Activated CD8-positive, alpha-beta memory T cell treated with anti-CD3 and anti-CD28 coated beads, Interleukin-2, amount 10 ng/mL, durations not matched to agents 7 days and 5 days (primary cell): ENCODE data around the gene MRPL58. TPM values are rescaled to one million over a fixed set of nuclear protein-coding genes. Genes with fewer than 3 reads are reported as not detected.
"Not testable (repeated sequence)": the region's sequence is repeated elsewhere in the genome, so short reads cannot be mapped to it uniquely, and the experiment has no call there.

Experiments used
- ATAC-seq: fragments of 150-1000 bp; cut with Tn5 transposase; one replicate; pipeline ENCODE4 v1.10.0; 2021; ENCODE audit warnings: moderate library complexity
- CTCF ChIA-PET: fragments of 350-600 bp; sonication (Branson Sonifier 250); formaldehyde crosslinking; loops from one replicate; lab custom pipeline; 2021; ENCODE audit warnings: antibody characterized with exemption; lab: Charles Lee
- DNase-seq: peaks from one replicate; pipeline ENCODE4 v3.0.0-alpha.2; 2020
- H3K27ac Mint-ChIP-seq: one replicate; pipeline ENCODE4 v1.8.0; 2021; ENCODE audit warnings: mild to moderate bottlenecking, mixed read lengths
- H3K27me3 Mint-ChIP-seq: one replicate; pipeline ENCODE4 v1.8.0; 2021; ENCODE audit warnings: mixed read lengths
- H3K36me3 Mint-ChIP-seq: one replicate; pipeline ENCODE4 v1.8.0; 2021; ENCODE audit warnings: mild to moderate bottlenecking, mixed read lengths
- H3K4me1 Mint-ChIP-seq: one replicate; pipeline ENCODE4 v1.8.0; 2021; ENCODE audit warnings: mixed read lengths
- H3K4me3 Mint-ChIP-seq: one replicate; pipeline ENCODE4 v1.8.0; 2021; ENCODE audit warnings: mild to moderate bottlenecking, moderate library complexity, mixed read lengths
- H3K9me3 Mint-ChIP-seq: one replicate; pipeline ENCODE4 v1.8.0; 2022; ENCODE audit warnings: low read depth, mixed read lengths
- total RNA-seq, 2 experiments: library from RNA; stranded (reverse); gene quantifications; one replicate each; pipeline ENCODE4 v1.2.3, GENCODE V29; 2021

Gene MRPL58
- total RNA-seq, 2 experiments from 2014 or later = 45.9 to 53.1 TPM

DNA sequence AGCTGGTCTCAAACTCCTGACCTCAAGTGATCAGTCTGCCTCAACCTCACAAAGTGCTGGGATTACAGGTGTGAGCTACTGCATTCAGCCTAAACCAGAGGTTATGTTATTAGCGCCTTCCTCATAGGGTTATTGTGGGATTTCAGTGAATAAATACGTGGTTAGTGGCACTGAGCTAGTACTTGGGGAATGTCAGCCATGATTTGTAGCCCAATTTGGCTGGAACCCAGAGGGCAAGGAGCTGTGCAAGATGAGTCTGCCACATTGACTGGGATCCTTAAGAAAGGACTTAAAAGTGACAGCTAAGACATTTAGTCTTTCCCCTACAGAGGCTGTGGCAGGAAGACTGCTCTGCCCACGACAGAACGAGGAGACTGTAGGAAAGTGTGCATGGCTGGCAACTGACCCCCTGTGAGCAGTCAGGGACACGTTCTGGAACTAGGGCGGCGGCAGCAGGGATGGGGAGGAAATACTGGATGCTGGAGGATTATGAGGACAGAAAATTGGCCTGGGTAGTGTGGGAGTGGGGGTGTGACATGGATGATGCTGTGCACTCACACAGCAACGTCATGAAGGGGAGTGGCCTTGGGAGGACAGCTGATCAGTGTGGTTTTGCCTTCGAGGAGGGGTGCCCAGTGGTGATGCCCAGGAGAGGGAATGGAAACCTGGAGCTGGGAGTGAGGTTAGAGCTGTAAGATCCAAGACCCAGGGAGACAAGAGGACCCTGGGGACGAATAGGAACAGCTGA lies 19.7 kb downstream of the MRPL58 start:
- ATAC-seq (peak; percentile 20), DNase-seq (peak; percentile 74)
- Mint-ChIP-seq H3K4me3 (peak overlapping the region; percentile 91), H3K27ac (no peak overlapping the region), H3K36me3 (no peaks in the 10 kb centered on the region), H3K4me1 (peaks cover 41% of the 10 kb centered on the region), H3K9me3 (peaks cover 4% of the 10 kb centered on the region), H3K27me3 (peaks cover 3% of the 10 kb centered on the region)
- CTCF ChIA-PET = interaction anchor here (0.6 to 1.9 kb wide), 13 partner anchors 9 to 218 kb away, joined by 3 to 16 read pairs (median 5); partner anchors contain the start of genes MRPL58 and NT5C

- Mint-ChIP-seq H3K4me1 (peaks cover 44% of the 10 kb centered on the region), H3K27ac (no peak overlapping the region), H3K27me3 (no peaks in the 10 kb centered on the region), H3K4me3 (peak overlapping the region; percentile 91), H3K36me3 (no peaks in the 10 kb centered on the region), H3K9me3 (peaks cover 4% of the 10 kb centered on the region)
- no peak for ATAC-seq
- CTCF ChIA-PET = interaction anchor here (0.8 to 1.9 kb wide), 10 partner anchors 10 to 139 kb away, joined by 3 to 16 read pairs (median 5); partner anchors contain the start of gene MRPL58
- no peak for DNase-seq
Measured at GRCh38 chr17:75032720-75033280, 20.3 kb downstream of the MRPL58 start.

DNA sequence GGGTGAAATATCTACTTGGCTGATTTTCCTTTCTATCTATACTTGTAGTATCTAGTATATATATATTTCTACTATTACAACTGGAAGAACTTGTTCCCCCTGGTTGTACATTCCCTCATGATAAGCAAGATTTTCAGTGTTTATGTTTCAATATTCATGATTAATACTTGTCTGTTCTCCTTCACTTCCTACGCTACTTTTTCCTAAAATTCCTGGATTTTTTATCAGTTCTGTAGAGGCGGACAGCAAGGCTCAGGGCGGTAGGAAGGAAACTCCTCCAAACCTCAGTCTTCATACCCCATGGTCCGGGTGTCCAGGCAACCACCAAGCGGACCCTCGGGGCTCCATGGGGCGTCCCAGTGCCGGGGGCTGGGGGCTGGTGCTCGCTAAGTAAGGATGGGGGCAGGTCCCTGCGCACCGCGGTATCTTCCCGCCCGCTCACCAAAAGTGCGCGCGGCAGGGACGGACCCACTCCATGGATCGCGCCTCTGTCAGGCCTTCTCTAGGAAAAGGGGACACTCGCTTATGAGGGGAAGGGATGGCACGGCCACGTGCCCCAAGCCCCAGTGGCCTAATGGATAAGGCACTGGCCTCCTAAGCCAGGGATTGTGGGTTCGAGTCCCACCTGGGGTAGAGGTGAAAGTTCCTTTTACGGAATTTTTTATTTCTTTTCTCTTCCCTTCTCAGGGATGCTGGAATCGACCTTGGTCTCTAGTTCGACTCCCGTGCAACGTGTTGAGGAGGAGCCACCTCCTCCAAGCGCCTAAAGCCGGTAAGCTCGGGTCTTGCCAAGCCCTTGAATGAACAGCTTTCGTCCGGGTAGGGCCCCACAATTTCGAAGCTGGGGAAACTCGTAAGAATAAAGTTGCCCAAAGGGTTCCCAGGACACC lies 21.1 kb downstream of the MRPL58 start:
- ATAC-seq = peak; percentile 51
- Mint-ChIP-seq H3K27ac (peak overlapping the region; percentile 93), H3K4me3 (peak overlapping the region; percentile 91), H3K9me3 (peaks cover 4% of the 10 kb centered on the region), H3K4me1 (peaks cover 44% of the 10 kb centered on the region), H3K27me3 (no peaks in the 10 kb centered on the region), H3K36me3 (peaks cover 3% of the 10 kb centered on the region)
- CTCF ChIA-PET = interaction anchor here (0.7 to 2.9 kb wide), 8 partner anchors 14 to 379 kb away, joined by 3 to 26 read pairs (median 5); partner anchors contain the start of genes ATP5PD, KCTD2, MRPL58 and NT5C
- peak; percentile 92 for DNase-seq

- ATAC-seq = peak; percentile 70
- Mint-ChIP-seq H3K36me3 (peaks cover 7% of the 10 kb centered on the region), H3K9me3 (peaks cover 4% of the 10 kb centered on the region), H3K27ac (peak overlapping the region; percentile 93), H3K4me1 (peaks cover 44% of the 10 kb centered on the region), H3K27me3 (no peaks in the 10 kb centered on the region), H3K4me3 (peak overlapping the region; percentile 91)
- CTCF ChIA-PET = interaction anchor here (0.6 to 2.9 kb wide), 15 partner anchors 10 to 378 kb away, joined by 3 to 26 read pairs (median 4); partner anchors contain the start of genes ATP5PD, KCTD2, MRPL58 and NT5C
- DNase-seq = peak; percentile 94
Measured at GRCh38 chr17:75034236-75034908, 21.9 kb downstream of the MRPL58 start.

GRCh38 chr17:75036643-75037268 lies 24.3 kb downstream of the MRPL58 start:
- Mint-ChIP-seq H3K4me1 (peaks cover 37% of the 10 kb centered on the region), H3K27me3 (no peaks in the 10 kb centered on the region)

GRCh38 chr17:75039238-75039637 lies 26.8 kb downstream of the MRPL58 start:
- Mint-ChIP-seq H3K27ac (no peak overlapping the region), H3K4me1 (peaks cover 23% of the 10 kb centered on the region), H3K4me3 (no peak overlapping the region), H3K27me3 (no peaks in the 10 kb centered on the region), H3K9me3 (no peaks in the 10 kb centered on the region), H3K36me3 (peaks cover 26% of the 10 kb centered on the region)
- DNase-seq = no peak
- CTCF ChIA-PET = interaction anchor here (0.5 to 0.6 kb wide), 2 partner anchors 48 to 191 kb away, joined by 3 read pairs; no protein-coding TSS in a partner anchor
- no peak for ATAC-seq

More at GRCh38 chr17:75036643-75037268, 24.3 kb downstream of the MRPL58 start:
- Mint-ChIP-seq H3K36me3 (peaks cover 22% of the 10 kb centered on the region), H3K27ac (peak overlapping the region; percentile 81), H3K4me3 (peak overlapping the region; percentile 38), H3K9me3 (no peaks in the 10 kb centered on the region)
- DNase-seq (peak; percentile 79), ATAC-seq (peak; percentile 29)
- CTCF ChIA-PET = interaction anchor here (0.7 to 2.9 kb wide), 4 partner anchors 11 to 77 kb away, joined by 3 to 18 read pairs (median 8); partner anchors contain the start of genes ARMC7, ATP5PD and KCTD2

DNA sequence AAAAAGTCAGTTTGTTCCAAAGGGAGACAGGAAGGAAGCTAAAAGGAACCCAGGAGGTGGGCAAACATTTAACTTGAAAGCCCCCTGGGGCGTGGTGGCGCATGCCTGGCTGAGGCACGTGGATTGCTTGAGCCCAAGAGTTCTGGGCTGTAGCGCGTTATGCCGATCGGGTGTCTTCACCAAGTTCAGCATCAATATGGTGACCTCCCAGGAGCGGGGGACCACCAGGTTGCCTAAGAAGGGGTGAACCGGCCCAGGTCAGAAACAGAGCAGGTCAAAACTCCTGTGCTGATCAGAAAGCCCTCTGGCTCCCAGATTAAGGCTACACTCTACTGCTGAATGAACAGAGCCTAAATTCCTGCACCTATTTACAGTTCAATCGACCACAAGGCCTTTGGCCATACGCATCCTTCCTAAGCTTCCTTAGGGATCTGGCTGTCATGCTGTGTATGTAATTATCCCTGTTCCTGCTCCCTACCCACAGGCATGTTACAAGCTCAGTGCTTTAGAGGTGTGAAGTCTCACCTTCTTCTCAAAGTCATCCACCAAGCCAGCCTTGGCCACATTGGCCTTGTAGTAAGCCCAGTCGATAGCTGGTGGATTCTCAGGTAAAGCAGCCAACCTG lies 29.3 kb downstream of the MRPL58 start:
- no peak overlapping the region for H3K27ac Mint-ChIP-seq
- H3K27me3 Mint-ChIP-seq = no peaks in the 10 kb centered on the region
- H3K4me1 Mint-ChIP-seq = peaks cover 23% of the 10 kb centered on the region
- H3K9me3 Mint-ChIP-seq = no peaks in the 10 kb centered on the region
- no peak overlapping the region for H3K4me3 Mint-ChIP-seq
- peaks cover 26% of the 10 kb centered on the region for H3K36me3 Mint-ChIP-seq
- DNase-seq = no peak
- CTCF ChIA-PET = interaction anchor here (0.8 to 2.0 kb wide), 2 partner anchors 10 to 160 kb away, joined by 4 to 6 read pairs; no protein-coding TSS in a partner anchor
- ATAC-seq = no peak

DNA sequence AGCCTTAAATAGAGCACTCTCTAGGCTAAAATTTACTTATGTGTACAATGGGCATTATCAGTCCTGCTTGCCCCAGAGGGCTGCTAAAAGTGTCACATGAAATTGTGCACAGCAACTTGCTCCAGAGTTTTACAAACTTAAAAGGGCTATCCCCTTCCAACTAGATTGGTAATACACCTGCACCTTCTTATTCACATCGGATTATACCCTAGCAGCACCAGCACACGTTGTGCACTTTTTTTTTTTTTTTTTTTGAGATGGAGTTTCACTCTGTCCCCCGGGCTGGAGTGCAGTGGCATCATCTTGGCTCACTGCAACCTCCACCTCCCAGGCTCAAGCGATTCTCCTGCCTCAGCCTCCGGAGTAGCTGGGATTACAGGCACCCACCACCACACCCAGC lies 31.3 kb downstream of the MRPL58 start:
- not testable (repeated sequence) for H3K4me3 Mint-ChIP-seq, H3K9me3 Mint-ChIP-seq, DNase-seq, H3K27me3 Mint-ChIP-seq, H3K27ac Mint-ChIP-seq, ATAC-seq
- peaks cover 22% of the 10 kb centered on the region for H3K36me3 Mint-ChIP-seq
- CTCF ChIA-PET = interaction anchor here (0.8 to 2.0 kb wide), 2 partner anchors 12 to 82 kb away, joined by 4 to 6 read pairs; no protein-coding TSS in a partner anchor
- H3K4me1 Mint-ChIP-seq = peaks cover 31% of the 10 kb centered on the region

GRCh38 chr17:75044716-75045115 lies 32.2 kb downstream of the MRPL58 start:
- Mint-ChIP-seq H3K9me3 (no peaks in the 10 kb centered on the region), H3K4me3 (peak overlapping the region; percentile 21), H3K4me1 (peaks cover 36% of the 10 kb centered on the region), H3K27me3 (no peaks in the 10 kb centered on the region), H3K27ac (no peak overlapping the region), H3K36me3 (peaks cover 17% of the 10 kb centered on the region)
- ATAC-seq (no peak), DNase-seq (no peak)
- CTCF ChIA-PET = interaction anchor here (0.6 to 0.8 kb wide), 2 partner anchors 83 to 159 kb away, joined by 4 read pairs; no protein-coding TSS in a partner anchor

GRCh38 chr17:75045946-75046406 lies 33.5 kb downstream of the MRPL58 start:
- Mint-ChIP-seq H3K4me1 (peaks cover 36% of the 10 kb centered on the region), H3K27ac (peak overlapping the region; percentile 92), H3K4me3 (peak overlapping the region; percentile 98)
- not testable (repeated sequence) for H3K27me3 Mint-ChIP-seq, DNase-seq, ATAC-seq, H3K36me3 Mint-ChIP-seq, H3K9me3 Mint-ChIP-seq
- CTCF ChIA-PET = interaction anchor here (1.0 to 3.6 kb wide), 4 partner anchors 11 to 122 kb away, joined by 3 to 18 read pairs (median 4); partner anchors contain the start of genes MRPL58 and OTOP2
